Activated CD8-positive, alpha-beta memory T cell treated with anti-CD3 and anti-CD28 coated beads, Interleukin-2, amount 50 U/mL, for 24 hours (primary cell): ENCODE measurements around the gene PSAPL1.

Experiments used
- DNase-seq: peaks from one replicate; pipeline ENCODE4 v3.0.0-alpha.2; 2020; ENCODE audit errors: extremely low read depth

The PSAPL1 gene

DNA sequence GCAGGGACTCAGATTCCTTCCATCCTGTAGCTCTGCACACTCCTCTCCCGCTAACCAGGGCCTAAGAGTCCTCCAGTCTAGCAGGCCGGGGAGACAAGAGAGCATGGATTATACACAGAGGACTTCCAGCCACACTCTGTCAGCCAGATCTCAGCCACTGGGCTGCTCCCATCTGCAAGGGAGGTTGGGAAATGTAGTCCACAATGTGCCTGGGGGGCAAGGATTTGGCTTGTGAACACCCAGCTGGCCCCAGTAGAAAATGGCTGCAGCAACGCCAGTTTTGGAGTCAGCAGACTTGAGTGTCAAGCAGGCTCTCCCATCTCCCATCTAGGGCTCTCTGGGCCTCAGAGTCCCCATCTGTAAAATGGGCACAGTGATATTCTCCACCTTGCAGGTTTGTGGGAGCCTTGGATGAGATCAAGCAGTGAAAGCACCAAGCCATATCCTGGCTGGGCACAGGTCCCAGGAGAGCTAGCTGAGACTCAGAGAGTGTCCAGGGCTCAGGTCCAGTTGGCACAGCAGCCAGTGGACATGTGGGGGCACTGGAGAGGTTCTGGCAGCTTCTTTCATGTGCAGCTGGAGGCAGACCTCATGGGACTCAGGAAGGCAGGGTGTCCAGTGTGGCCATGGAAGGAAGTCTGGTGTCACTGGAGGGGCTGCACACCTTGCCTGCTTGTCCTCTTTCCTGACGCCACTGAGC, 14.6 kb downstream of the PSAPL1 start:
- DNase-seq = no peak

DNA sequence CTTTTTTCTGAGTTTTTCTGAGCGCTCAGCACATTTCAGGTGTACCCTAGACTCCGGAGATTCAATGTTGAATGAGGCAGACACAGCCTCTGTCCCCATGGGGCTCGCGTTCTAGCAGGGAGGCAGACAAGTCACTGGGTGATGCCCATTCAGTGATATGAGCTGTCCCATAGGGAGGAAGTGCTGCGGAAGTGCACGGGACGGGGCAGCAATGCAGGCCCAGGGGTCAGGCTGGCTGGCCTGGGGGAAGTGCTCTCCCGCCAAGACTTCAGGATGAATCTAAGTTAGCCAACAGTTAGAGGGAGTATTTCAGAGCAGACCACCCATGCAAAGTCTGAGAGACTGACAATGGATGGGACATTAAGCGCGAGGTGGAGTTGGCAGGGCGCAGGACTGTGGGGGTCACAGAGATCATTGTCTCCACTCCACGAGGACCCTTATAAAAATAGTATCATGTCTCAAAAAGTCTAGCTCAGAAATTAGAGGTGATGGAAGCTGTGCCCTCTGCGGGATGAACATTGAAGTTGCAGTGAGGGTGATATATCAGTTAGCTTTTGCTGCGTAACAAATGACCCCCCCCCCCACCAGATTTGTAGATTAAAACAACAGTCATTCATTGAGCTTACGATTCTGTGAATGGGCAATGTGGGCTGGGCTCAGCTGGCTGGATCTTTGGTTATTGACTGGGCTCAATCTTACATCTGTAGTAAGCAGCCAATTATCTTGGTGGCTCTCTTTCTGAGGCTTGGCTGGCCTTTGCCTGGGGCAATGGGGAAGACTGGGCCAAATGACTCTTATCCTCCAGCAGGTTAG, 16.4 kb downstream of the PSAPL1 start:
- DNase-seq = no peak

DNA sequence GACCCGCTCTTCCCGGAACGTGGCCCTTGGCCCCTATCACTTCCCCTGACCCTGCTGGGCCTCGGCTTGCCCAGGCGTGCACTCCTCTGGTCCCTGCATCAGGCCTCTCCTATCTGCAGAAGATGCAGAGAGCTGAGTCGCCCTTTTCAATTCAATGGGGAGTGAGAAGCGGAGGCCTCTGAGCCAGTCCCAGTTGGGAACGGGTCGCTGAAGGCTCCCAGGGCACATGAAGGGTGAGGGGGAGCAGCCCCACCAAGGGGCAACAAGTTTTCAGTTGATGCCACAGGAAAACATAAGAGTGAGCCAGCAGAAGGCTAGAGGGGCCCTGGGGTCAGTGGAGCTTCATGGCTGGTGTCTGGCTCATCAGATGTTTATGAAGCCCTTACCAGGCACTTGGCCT, 17.1 kb downstream of the PSAPL1 start:
- no peak for DNase-seq

DNA sequence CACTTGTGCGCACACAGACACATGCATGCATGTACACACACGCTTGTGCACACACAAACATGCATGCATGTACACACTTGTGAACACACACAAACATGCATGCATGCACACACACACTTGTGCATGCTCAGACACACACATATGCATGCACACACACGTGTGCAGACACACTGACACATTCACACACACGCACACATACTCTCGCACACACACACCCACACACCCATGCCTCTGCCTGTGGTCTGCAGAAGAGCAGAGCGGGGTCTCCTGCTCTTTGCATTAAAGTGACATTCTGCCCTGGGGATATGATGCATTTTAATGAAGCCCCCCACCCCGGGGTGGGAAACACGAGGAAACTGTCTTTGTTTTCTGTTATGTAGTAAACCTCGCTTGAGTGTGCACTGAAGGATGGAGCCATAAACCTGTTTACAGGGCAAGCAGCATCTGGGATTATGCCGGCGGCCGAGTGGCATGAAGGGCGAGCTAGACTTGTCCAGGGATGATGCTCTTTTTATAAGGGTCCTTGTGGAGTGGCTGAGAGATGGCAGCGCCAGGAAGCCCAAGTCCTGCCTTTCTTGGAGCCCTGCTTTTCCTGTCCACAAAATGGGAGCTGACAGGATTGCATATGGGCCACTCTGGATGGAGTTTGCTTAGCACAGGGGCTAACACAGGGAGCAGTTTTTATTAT, 17.8 kb downstream of the PSAPL1 start:
- no peak for DNase-seq

DNA sequence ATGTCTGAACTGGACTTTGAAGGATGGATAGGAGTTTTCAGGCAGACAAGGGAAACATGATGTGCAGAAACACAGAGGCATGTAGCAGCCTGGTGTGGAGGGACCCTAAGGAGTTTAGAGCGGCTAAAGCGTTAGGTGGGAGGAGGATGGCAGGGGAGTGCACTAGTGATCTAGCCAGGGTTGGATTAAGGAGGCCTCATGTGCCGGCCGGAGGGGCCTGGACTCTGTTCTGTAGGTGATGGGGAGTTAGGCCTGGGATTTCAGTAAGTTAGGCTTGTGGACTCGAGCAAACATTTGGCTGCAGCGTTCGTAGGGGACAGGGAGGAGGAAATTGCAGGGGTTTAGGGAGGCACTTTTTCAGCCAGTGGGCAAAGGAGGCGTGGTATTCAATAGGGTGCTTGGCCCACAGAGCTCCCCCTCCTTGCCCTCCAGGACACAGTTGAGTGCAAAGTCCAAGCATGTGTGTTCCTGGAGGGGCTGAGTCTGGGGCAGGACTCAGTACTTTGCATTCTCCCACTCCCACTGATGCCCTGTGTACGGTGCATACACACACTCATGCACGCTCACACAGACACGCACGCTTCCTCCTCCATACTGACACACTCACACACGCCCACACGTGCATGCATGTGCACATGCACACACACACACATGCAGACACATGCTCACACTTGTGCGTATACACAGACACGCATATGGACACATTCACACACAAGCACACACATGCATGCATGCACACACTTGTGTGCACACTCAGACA, 18.6 kb downstream of the PSAPL1 start:
- no peak for DNase-seq

DNA sequence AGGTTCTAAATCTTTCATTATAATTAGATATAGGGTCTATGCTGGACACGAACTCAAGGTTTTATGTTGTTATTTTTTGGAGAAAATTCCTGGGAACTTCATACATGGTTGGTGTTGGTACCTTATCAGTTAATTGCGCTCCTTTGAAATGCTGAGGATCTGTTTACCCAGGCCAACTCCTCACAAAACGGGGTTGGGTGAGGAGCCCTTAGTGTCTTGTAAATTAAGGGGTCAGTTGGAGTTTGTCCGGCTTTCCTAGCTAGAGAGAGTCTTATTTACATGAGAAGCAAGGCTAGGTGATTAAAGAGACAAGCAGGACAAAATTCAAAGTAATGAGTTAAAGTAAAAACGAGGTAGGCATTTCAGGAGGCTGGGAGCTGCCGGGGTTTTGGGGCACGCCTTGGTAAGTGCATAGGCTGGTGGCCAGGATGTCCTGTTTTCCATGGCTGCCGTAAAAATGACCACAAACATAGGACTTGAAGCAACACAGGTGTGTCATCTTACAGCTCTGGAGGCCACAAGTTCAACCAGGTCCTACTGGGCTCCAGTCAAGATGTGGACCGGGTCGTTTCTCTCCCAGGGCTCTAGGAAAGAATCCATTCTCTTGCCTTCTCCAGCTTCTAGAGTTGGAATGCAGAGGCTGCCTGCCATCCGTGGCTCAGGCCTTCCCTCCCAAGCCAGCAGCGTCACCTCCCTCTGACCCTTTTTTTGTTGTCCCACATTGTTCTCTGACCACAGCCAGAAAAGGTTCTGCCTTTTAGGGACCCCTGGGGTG, 19.8 kb downstream of the PSAPL1 start:
- DNase-seq = no peak

DNA sequence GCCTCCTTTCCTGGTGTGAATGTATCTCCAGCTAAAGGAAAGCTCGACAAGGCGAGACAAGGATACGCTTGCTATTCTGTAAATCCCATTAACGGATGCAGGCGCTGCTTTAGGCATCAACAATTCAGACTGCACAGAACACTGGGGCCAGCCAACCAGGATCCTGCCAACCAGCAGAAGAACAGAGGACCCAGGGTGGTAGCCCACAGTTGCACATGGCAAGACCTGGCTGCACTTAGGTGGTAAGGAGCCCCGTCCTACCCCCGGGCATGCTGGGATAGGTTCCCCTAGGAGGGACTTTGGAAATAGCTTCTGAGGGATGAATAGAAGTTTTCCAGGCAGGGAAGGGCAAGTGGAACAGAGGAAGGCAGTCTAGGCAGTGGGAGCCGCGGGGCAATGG, 20.7 kb downstream of the PSAPL1 start:
- DNase-seq = no peak

DNA sequence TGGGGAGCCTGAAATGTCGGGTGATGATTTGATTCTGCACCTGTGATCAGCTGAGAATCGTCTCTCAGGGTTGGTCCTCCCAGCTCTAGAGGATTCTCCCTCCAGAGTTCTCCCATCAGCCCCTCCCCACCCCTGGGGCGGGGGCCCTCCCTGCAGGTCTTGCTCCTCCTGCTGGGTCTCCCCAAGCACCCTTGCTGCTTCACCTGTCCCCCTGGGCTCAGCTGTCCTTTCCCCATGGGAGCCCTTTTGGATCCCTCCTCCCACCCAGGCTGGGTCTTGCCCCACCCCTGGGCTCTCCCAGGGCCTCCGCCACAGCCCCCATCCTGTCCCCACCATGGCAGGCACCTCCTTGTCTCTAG, 22.2 kb downstream of the PSAPL1 start:
- DNase-seq = no peak

DNA sequence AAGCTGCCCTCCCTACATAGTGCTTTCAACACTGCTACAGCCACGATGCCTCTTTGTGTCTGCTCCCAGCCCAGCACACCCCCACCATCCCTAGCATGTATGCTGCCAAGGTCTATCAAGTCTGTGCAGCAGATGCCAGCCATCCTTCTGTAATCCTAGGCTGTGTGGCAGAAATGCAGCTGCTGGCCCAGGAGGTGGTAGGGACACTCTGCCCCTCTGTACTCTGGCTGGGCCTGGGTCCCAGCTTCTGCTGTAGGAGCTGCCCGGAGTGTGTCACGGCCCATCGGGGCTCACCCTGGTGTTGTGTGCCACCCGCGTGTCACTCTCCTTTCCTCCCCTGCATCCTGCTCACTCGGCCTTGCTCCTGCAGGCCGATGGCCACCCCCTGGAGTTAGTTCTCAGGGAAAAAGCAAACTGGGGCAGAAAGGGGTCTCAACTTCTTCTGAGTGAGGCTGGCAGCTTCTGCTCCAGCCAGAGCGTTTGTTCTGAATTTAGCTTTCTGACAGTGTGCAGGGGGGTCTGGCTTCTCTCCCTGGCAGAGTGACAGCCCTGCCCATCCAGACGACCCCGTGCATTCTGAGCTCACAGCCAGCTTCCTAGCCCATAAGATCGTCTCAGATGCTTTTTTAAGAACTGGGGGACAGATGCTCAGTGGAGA, 22.7 kb downstream of the PSAPL1 start:
- DNase-seq = no peak

DNA sequence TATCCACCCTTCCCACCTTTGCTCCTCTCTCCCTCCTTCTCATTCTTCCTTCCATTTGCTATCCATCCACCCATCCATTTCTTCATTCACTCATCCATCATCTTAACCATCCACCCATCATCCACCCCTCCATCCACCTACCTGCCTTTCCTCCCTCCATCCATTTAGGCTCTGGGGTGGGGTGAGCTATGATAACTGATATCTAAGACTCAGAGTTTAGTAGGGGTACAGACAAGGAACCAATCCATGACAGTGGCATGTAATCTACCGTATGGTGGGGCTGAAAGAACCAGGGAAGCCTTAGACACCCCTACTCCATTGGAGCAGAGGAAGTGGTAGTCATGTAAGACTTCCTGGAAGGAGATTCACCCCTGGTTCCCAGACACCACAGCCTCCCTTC, 23.2 kb downstream of the PSAPL1 start:
- DNase-seq = no peak

DNA sequence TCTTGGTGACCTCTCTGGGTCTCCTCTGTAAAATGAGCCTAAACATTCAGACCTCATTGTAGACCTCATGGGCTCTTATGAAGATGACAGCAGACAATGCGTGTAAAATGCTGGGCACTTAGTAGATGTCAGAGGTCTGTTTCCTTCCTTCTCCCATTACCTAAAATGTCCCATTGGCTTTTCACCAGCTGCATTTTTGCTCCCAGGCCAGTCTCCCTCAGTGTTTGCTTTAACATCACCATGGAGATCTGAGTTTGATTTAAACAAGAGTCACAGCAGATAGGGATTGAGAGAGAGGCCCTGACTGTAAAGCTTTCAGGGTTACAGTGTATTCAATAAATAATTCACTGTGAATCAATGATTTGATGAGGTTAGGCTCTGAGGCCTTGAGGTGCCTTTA, 24.3 kb downstream of the PSAPL1 start:
- DNase-seq = no peak

DNA sequence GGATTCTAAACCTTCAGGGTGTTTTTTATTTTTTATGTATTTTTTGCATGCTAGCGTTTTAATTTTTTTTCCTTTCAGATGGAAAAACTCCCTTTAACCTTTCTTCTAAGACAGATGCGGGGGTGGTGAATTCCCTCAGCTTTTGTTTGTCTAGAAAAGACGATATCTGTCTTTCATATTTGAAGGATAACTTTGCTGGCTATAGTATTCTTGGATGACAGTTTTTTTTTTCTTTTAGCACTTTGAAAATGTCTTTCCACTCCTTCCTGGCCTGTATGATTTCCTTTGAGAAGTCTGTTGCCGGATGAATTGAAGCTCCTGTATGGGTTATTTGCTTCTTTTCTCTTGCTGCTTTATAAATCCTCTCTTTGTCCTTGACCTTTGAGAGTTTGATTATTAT, 26.6 kb downstream of the PSAPL1 start:
- DNase-seq = no peak

DNA sequence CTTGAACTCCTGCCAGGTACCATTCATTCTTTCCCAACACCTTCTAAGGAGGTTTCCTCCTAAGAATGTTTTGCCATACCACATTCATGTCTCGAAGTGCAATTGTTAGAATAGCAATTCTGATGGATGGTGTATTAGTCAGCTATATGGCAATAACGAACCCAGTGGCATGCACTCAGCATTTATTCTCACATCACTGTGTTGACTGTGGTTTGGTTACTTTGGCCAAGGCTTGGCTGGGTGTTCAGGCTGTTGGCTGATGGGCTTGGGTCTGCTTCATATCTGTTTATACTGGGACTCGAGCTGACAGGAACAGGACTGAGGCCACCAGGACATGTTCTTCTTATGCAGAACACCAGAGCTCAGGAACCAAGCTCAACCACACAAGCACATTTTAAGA, 31.7 kb downstream of the PSAPL1 start:
- no peak for DNase-seq

DNA sequence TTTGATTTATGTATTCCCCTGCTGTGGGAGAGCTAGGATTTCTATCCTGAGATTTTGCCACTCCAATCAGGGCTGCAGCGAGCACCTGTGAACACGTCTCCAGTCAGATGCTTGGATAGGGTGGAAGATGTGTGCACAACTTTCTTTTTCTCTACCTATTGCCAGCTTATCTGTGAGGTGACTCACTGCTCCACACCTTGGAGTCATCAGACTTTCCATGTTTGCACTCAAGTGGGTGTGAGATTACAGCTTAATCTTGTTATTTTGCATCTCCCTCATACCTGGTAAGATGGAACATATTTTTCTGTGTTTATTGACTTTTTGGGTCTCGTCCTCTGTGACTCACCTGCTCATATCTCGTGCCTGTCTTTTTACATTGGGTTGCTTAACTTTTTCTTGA, 32.2 kb downstream of the PSAPL1 start:
- no peak for DNase-seq

DNA sequence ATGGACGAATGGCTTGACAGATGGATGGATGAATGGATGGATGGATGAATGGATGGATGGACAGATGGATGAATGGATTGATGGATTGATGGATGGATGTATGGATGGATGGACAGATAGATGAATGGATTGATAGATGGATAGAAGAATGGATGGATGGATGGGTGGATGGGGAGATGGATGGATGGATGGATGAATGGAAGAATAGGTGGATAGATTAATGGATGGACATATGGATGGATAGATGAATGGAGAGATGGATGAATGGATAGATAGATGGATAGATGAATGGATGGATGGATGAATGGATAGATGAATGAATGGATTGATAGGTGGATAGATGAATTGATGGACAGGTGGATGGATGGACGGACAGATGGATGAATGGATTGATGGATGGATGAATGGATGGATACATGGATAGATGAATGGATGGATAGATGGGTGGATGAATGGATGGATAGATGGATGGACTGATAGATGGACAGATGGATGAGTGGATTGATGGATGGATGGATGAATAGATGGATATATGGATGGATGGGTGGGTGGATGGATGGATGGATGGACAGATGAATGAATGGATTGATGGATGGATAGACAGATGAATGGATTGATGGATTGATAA, 33.9 kb downstream of the PSAPL1 start:
- no peak for DNase-seq

DNA sequence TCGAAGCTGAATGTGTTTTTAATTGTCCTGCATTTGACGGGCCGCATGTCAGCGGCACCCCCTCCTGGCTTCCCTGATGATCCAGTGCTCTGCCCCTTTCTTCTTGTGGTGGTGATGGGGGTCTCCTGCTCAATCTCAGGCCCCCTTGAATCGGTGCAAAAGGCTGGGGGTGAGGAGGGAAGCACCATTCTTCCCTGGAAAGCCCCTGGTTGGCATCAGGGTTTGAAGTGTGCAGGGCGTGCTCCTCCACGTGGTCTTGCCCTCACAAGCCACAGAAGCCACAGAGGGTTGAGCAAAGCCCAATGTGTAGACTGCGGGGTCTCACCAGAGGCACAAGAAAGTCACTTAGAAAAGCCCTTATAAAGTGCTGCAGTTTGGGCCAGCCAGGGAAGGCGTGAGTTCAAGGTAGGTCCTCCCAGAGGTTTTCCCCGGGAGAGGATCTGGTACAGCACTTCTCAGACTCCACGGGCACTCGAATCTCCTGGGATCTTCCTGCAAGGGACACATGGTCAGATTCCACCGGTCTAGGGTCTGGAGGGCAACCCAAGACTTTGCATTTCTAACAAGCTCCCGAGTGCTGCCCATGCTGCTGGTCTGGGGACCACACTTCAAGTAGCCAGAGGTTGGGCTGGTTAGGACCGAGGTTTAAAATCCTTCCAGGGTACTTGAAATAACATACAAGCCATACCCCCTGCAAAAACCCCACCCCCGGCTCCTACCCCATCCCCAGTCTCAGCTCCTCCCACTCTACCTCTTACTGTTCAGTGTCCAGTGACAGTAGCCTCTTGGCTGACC, 35.1 kb downstream of the PSAPL1 start:
- DNase-seq = no peak

DNA sequence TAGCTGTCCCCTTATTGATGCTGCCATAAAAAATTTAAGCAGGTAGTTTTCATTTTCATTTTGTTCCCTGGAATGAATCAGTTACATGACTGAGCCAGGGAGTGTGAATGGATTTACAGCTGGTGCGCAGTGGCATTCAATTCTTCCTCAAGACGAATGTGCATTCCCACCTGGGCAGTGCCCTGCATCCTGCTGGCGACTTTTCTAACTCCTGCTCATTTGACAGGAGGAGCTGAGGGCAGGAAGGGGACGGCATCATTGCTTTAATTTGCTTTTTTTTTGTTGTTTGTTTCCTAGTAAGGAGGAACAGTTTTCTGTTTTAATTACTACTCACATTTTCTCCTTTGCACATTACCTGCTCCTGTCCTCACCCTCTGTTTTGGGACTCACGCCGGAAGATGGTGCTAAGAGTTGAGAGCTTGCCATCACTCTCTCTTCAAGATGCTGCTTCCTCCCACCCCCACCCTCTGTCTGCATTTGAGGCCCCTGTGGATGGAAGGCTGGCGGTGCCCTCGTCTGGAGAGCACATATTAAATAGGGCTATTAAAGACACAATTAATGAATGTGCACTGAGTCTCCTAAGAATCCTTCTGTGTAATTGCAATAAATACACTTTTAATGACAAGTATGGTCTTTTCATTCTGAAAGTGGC, 35.8 kb downstream of the PSAPL1 start:
- DNase-seq = no peak

DNA sequence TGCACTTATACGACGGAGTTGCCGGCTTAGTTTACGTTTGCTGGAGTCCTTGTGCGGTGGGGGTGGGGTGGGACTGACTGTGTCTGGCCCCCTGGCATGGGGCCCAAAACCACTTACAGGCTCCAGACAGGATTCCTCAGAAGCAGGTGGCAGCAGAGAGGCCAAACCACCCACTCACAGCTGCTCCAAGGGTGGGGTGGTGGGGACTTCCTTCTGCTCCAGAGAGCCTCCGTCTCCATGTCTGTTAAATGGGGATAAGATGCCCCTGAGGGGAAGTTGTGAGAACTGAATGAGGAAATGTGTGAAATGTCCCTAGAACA, 36.7 kb downstream of the PSAPL1 start:
- DNase-seq = no peak
